ENCODE results near the gene HDAC4.

HDAC4 gene

GRCh38 chr2:239354132-239354790 is 46.6 kb downstream of the HDAC4 start:
- DNase-seq (ENCODE audit: extremely low read depth in 1 of 2, low read depth in 1 of 2): no peak

DNA sequence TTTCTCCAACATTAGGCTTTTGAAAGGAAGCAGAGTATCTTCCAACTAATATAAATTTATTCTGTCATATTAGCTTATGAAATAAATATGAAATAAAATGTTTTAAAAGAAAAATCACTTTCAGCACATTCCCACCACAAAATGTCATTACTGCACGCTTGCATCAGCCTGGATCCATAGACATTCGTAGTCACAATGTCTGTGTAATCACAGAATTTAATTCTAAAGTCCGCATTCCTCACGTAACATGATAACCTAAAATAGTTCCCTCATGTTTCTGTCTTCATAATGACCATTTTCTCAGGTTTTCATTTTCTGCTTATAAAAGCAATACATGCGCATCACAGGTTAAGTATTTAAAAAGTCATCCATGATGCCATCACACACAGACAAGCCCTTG is 47.1 kb downstream of the HDAC4 start:
- no peak for DNase-seq (ENCODE audit: extremely low read depth in 1 of 2, low read depth in 1 of 2)

GRCh38 chr2:239351687-239352086 is 49.1 kb downstream of the HDAC4 start:
- DNase-seq (ENCODE audit: extremely low read depth in 1 of 2, low read depth in 1 of 2): no peak

- no peak for DNase-seq (ENCODE audit: extremely low read depth in 1 of 2, low read depth in 1 of 2)
Observed at GRCh38 chr2:239349453-239350135, 51.2 kb downstream of the HDAC4 start.

GRCh38 chr2:239348563-239349452 is 52.0 kb downstream of the HDAC4 start:
- no peak for DNase-seq (ENCODE audit: extremely low read depth in 1 of 2, low read depth in 1 of 2)

- no peak for DNase-seq (ENCODE audit: extremely low read depth in 1 of 2, low read depth in 1 of 2)
Observed at GRCh38 chr2:239346676-239347075, 54.1 kb downstream of the HDAC4 start.

GRCh38 chr2:239345251-239345650 is 55.6 kb downstream of the HDAC4 start:
- no peak for DNase-seq (ENCODE audit: extremely low read depth in 1 of 2, low read depth in 1 of 2)

- no peak for DNase-seq (ENCODE audit: extremely low read depth in 1 of 2, low read depth in 1 of 2)
Observed at GRCh38 chr2:239344857-239345216, 56.0 kb downstream of the HDAC4 start.

- DNase-seq (ENCODE audit: extremely low read depth in 1 of 2, low read depth in 1 of 2): no peak
Observed at GRCh38 chr2:239343946-239344856, 56.6 kb downstream of the HDAC4 start.

DNA sequence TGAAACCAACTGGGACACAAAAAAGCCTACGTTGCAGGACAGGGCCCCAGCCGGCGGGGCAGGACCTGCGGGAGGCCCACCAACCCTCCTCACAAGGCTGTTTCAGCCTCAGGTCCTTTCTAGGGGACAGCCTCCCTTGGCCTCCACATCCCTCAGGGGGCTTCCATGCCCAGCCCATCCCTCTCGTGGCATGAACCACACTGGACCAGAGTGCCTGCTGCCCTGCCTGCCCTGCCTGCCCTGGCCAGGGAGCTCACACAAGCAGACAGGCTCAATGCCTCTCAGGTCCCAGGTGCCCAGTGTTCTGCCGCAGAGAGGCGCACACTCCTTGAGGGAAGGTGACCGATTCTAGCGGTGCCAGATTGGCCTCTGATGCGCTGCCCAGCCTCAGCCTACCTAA is 57.4 kb downstream of the HDAC4 start:
- no peak for DNase-seq (ENCODE audit: extremely low read depth in 1 of 2, low read depth in 1 of 2)

DNA sequence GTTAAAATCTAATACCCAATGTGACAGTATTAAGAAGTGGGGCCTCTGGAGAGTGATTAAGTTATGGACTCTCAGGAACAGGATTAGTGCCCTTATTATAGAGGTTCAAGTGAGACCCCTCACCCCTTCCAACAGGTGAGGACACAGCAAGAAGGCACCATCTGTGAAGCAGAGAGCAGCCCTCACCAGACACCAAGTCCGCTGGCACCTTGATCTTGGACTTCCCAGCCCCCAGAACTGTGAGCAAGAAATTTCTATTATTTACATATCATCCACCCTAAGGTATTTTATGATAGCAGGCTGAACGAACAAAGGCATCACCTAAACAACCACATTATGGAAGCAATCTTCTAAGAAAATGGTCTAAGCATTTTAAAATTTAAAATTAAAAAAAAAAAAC is 59.0 kb downstream of the HDAC4 start:
- no peak for DNase-seq (ENCODE audit: extremely low read depth in 1 of 2, low read depth in 1 of 2)

DNA sequence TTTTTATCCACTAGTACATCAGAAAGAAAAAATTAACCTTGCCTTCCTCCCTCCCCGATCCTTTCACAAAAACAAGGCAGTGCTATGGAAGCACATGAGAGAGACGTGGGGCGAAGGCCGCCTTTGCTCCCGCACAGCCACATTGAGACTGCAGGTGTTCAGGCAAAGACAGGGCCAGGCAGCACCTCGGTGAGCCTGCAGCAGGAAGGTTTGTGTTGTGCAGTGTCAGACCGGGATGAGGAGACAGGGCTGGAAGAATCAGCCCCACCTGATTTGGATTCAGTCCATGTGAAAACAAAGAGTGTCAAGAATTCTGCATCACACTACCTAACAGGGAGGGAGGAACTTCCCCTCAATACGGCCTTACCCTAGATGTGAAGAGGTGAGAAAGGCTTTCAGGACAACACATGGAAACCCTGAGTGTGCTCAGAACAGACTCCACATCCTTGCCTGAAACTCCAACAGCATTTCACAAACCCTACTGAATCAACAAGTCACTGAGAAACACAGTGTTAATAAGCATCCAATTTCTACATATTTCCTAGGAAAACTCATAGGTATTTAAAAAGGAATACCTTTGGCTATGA is 59.6 kb downstream of the HDAC4 start:
- DNase-seq (ENCODE audit: extremely low read depth in 1 of 2, low read depth in 1 of 2): no peak

GRCh38 chr2:239339726-239340601 is 60.9 kb downstream of the HDAC4 start:
- no peak for DNase-seq (ENCODE audit: extremely low read depth in 1 of 2, low read depth in 1 of 2)

- no peak for DNase-seq (ENCODE audit: extremely low read depth in 1 of 2, low read depth in 1 of 2)
Observed at GRCh38 chr2:239339241-239339640, 61.6 kb downstream of the HDAC4 start.

DNA sequence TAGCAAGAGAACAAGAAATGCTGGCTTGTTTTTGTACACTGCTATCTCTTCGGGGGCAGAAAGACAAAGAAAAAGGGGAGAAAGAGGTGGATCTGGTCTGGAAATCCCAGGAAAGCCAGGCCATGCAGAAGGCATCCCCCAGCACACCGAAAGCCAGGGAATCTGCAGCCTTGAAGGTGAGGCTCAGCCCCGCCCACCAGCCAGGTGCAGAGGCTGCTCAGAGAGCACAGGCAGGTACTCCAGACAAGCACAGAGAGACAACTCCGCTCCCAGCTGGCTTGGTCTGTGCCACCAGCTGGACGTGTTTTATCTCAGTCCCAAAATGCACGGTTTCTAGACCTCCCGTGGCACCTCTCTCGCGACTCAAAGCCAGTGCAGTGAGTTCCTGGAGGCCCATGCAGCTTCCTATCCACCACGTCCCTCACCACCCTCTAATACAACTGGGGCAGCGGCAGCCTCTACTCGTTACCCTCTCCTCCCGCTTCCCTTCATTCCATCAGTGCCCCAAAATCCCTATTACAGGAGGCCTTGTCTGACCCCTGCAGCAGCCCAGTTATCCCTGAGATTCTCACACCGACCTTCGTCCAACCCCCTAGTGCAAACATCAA is 62.8 kb downstream of the HDAC4 start:
- DNase-seq (ENCODE audit: extremely low read depth in 1 of 2, low read depth in 1 of 2): no peak

DNA sequence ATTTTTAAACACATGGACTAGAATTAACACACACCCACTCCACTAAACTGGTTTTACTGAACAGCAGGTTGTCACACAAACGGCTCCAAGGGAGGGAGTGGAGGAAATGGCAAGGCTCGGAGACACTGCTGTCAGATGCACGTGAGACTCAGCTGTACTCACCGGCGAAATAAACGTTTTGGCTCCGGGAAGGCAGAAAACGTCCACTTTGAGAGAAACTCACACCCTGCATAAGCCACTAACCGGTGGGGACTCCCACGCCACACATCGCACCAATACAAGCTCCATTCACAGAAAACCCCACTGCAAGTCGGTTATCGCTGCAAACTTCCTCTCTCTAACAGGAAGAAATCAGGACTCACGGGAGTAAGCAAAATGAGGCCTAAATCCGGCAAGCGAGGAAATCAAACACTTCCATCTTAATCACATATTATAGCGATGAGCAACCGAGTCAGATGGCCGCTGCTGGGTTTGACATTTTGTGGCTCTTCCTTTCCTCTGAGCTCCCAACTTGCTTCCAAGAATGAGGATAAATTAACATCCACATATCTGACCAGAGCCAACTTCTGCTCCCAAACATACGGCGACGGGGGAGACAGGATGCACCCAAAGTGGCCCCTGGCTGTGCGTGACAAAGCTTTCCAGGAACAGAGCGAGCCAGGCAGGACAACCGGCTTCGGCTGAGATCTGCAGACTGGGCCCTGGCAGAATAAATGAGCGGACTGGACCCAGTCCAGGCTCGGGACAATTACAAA is 63.5 kb downstream of the HDAC4 start:
- no peak for DNase-seq (ENCODE audit: extremely low read depth in 1 of 2, low read depth in 1 of 2)

GRCh38 chr2:239331560-239331959 is 69.3 kb downstream of the HDAC4 start:
- DNase-seq (ENCODE audit: extremely low read depth in 1 of 2, low read depth in 1 of 2): no peak

DNA sequence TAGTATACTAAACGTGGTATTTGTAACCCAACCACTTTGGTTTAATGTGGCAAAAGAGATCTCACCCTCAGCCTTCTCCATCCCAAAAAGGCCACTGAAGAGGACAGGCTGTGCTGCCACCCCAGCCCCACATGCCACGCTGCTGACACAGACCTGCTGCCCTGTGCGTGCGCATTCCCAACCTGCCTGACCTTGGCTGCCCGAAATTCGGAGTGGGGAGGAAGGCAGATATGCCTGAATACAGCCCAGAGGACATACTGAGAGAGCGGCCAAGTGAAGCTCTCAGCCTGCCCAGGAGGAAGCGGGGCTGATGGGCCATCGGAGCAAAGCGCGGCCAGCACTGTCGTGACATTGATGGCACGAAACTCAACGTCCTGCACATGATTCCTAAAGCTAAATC is 70.0 kb downstream of the HDAC4 start:
- no peak for DNase-seq (ENCODE audit: extremely low read depth in 1 of 2, low read depth in 1 of 2)

Measured in activated CD8-positive, alpha-beta memory T cell treated with anti-CD3 and anti-CD28 coated beads for 1 hour (primary cell).